ENCODE data around the gene ABI1. TPM values are rescaled to one million over a fixed set of nuclear protein-coding genes. Genes with fewer than 3 reads are reported as not detected.
A peak's percentile ranks its signal among the peaks of the same experiment; 100 is the strongest.

Gene ABI1
- total and polyA plus RNA-seq, 3 experiments from 2014 or later: 35.9 to 79.7 (median 37.1) TPM

- Histone ChIP-seq H3K9me3 (ENCODE audit: low read length) (no peaks in the 10 kb centered on the region), H3K36me3 (ENCODE audit: insufficient read depth, low read length) (no peaks in the 10 kb centered on the region), H3K4me1 (ENCODE audit: insufficient read depth, low read length) (no peaks in the 10 kb centered on the region), H3K27ac (ENCODE audit: low read depth, low read length) (no peak overlapping the region), H3K4me3 (ENCODE audit: low read length) (no peak overlapping the region), H3K27me3 (ENCODE audit: insufficient read depth, low read length, poor library complexity, severe bottlenecking) (no peaks in the 10 kb centered on the region)
- no peaks in the 10 kb centered on the region for H3K9me3 Mint-ChIP-seq
- H3K4me1 Mint-ChIP-seq: peaks cover 0 to 2% (median 0%) of the 10 kb centered on the region in 3 donors
- H3K27me3 Mint-ChIP-seq: peaks cover 4 to 35% of the 10 kb centered on the region in 2 donors
- DNase-seq: peak in 2 of 5 donors; percentile 30 to 48
- H3K27ac Mint-ChIP-seq: no peak overlapping the region
- ChIA-PET POLR2A (interaction anchor here (0.6 kb wide), 2 partner anchors 154 to 184 kb away, joined by 3 to 4 read pairs; no protein-coding TSS in a partner anchor), CTCF (interaction anchor here (0.9 to 6.4 kb wide), 21 partner anchors 20 to 557 kb away, joined by 3 to 75 read pairs (median 4); partner anchors contain the start of gene ABI1)
- no peak overlapping the region for H3K4me3 Mint-ChIP-seq
- H3K36me3 Mint-ChIP-seq: no peaks in the 10 kb centered on the region
These were observed 21.0 kb upstream of the ABI1 start for GRCh38 chr10:26881600-26882331.

DNA sequence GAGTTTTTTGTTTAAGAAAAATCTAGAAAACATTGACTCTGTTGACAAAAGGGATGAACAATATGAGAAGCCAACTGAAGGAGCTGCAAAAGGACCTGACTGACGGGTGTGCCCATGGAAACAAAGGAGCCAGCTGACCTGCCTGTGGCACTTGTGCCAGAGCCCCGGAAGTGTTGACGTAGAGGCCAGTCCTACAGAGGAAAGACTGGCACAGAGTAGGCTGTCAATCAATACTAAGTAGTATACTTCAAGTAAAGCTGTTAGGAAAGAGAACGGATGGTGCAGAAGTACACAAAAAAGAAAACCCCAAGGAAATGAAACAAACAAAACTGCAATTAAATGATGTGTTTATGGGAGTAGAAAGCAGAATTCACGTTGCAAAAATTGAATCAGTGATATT, 19.0 kb upstream of the ABI1 start:
- Mint-ChIP-seq H3K27me3 (peaks cover 4 to 32% of the 10 kb centered on the region in 2 donors), H3K36me3 (no peaks in the 10 kb centered on the region), H3K9me3 (no peaks in the 10 kb centered on the region), H3K4me1 (peaks cover 0 to 2% (median 0%) of the 10 kb centered on the region in 3 donors), H3K4me3 (no peak overlapping the region), H3K27ac (no peak overlapping the region)
- POLR2A ChIA-PET: no interaction called here
- H3K36me3 ChIP-seq (ENCODE audit: insufficient read depth, low read length): no peaks in the 10 kb centered on the region
- no peak overlapping the region for H3K27ac ChIP-seq (ENCODE audit: low read depth, low read length)
- CTCF ChIA-PET: interaction anchor here (0.7 to 6.4 kb wide), 4 partner anchors 11 to 193 kb away, joined by 3 to 75 read pairs (median 7); no protein-coding TSS in a partner anchor
- H3K9me3 ChIP-seq (ENCODE audit: low read length): no peaks in the 10 kb centered on the region
- H3K27me3 ChIP-seq (ENCODE audit: insufficient read depth, low read length, poor library complexity, severe bottlenecking): no peaks in the 10 kb centered on the region
- DNase-seq: no peak
- H3K4me1 ChIP-seq (ENCODE audit: insufficient read depth, low read length): no peaks in the 10 kb centered on the region
- H3K4me3 ChIP-seq (ENCODE audit: low read length): no peak overlapping the region

GRCh38 chr10:26870766-26871165, 10.0 kb upstream of the ABI1 start:
- Mint-ChIP-seq H3K9me3 (no peaks in the 10 kb centered on the region), H3K4me1 (peaks cover 6% of the 10 kb centered on the region in 3 donors), H3K27me3 (peaks cover 4 to 12% of the 10 kb centered on the region in 2 donors), H3K27ac (no peak overlapping the region), H3K36me3 (no peaks in the 10 kb centered on the region), H3K4me3 (no peak overlapping the region)
- Histone ChIP-seq H3K9me3 (ENCODE audit: low read length) (no peaks in the 10 kb centered on the region), H3K36me3 (ENCODE audit: insufficient read depth, low read length) (no peaks in the 10 kb centered on the region), H3K27ac (ENCODE audit: low read depth, low read length) (no peak overlapping the region), H3K4me1 (ENCODE audit: insufficient read depth, low read length) (no peaks in the 10 kb centered on the region), H3K4me3 (ENCODE audit: low read length) (no peak overlapping the region), H3K27me3 (ENCODE audit: insufficient read depth, low read length, poor library complexity, severe bottlenecking) (no peaks in the 10 kb centered on the region)
- no peak for DNase-seq
- POLR2A ChIA-PET: interaction anchor here (0.6 kb wide), 1 partner anchor 88 kb away, joined by 4 read pairs; no protein-coding TSS in a partner anchor
- CTCF ChIA-PET: interaction anchor here (1.7 kb wide), 1 partner anchor 10 kb away, joined by 8 read pairs; the partner anchor contains the start of gene ABI1

GRCh38 chr10:26869528-26869927, 8.8 kb upstream of the ABI1 start:
- Histone ChIP-seq H3K27me3 (ENCODE audit: insufficient read depth, low read length, poor library complexity, severe bottlenecking) (no peaks in the 10 kb centered on the region), H3K4me3 (ENCODE audit: low read length) (no peak overlapping the region), H3K4me1 (ENCODE audit: insufficient read depth, low read length) (no peaks in the 10 kb centered on the region), H3K27ac (ENCODE audit: low read depth, low read length) (no peak overlapping the region), H3K36me3 (ENCODE audit: insufficient read depth, low read length) (no peaks in the 10 kb centered on the region), H3K9me3 (ENCODE audit: low read length) (no peaks in the 10 kb centered on the region)
- DNase-seq: peak in 1 of 5 donors; percentile 5
- H3K9me3 Mint-ChIP-seq: no peaks in the 10 kb centered on the region
- no peaks in the 10 kb centered on the region for H3K36me3 Mint-ChIP-seq
- peaks cover 6% of the 10 kb centered on the region in 3 donors for H3K4me1 Mint-ChIP-seq
- CTCF ChIA-PET: interaction anchor here (1.0 to 1.7 kb wide), 2 partner anchors 9 to 143 kb away, joined by 7 to 8 read pairs; partner anchors contain the start of gene ABI1
- H3K27ac Mint-ChIP-seq: peak overlapping the region in 5 of 8 donors; percentile 24 to 79 (median 63)
- peaks cover 4 to 15% of the 10 kb centered on the region in 2 donors for H3K27me3 Mint-ChIP-seq
- POLR2A ChIA-PET: no interaction called here
- peak overlapping the region in 4 of 7 donors; percentile 50 to 54 (median 52) for H3K4me3 Mint-ChIP-seq

- H3K4me1 Mint-ChIP-seq: peaks cover 12 to 23% (median 21%) of the 10 kb centered on the region in 3 donors
- H3K36me3 Mint-ChIP-seq: peaks cover 0 to 12% (median 0%) of the 10 kb centered on the region in 3 donors
- Histone ChIP-seq H3K4me3 (ENCODE audit: low read length) (no peak overlapping the region), H3K27me3 (ENCODE audit: insufficient read depth, low read length, poor library complexity, severe bottlenecking) (peaks cover 4% of the 10 kb centered on the region), H3K4me1 (ENCODE audit: insufficient read depth, low read length) (peaks cover 10% of the 10 kb centered on the region), H3K36me3 (ENCODE audit: insufficient read depth, low read length) (no peaks in the 10 kb centered on the region), H3K27ac (ENCODE audit: low read depth, low read length) (no peak overlapping the region), H3K9me3 (ENCODE audit: low read length) (no peaks in the 10 kb centered on the region)
- ChIA-PET POLR2A (interaction anchor here (0.5 kb wide), 1 partner anchor 537 kb away, joined by 3 read pairs; no protein-coding TSS in a partner anchor), CTCF (interaction anchor here (3.3 kb wide), 1 partner anchor 18 kb away, joined by 18 read pairs; no protein-coding TSS in a partner anchor)
- H3K27ac Mint-ChIP-seq: no peak overlapping the region
- no peak for DNase-seq
- peak overlapping the region in 1 of 7 donors; percentile 15 for H3K4me3 Mint-ChIP-seq
- peaks cover 4 to 23% of the 10 kb centered on the region in 2 donors for H3K27me3 Mint-ChIP-seq
- H3K9me3 Mint-ChIP-seq: no peaks in the 10 kb centered on the region
These were observed 2.8 kb upstream of the ABI1 start for GRCh38 chr10:26863351-26864076.

- Histone ChIP-seq H3K9me3 (ENCODE audit: low read length) (no peaks in the 10 kb centered on the region), H3K27me3 (ENCODE audit: insufficient read depth, low read length, poor library complexity, severe bottlenecking) (peaks cover 4% of the 10 kb centered on the region), H3K27ac (ENCODE audit: low read depth, low read length) (no peak overlapping the region), H3K4me3 (ENCODE audit: low read length) (no peak overlapping the region), H3K4me1 (ENCODE audit: insufficient read depth, low read length) (peaks cover 30% of the 10 kb centered on the region), H3K36me3 (ENCODE audit: insufficient read depth, low read length) (no peaks in the 10 kb centered on the region)
- ChIA-PET POLR2A (interaction anchor here (0.6 to 1.0 kb wide), 2 partner anchors 59 to 293 kb away, joined by 3 read pairs; partner anchors contain the start of gene YME1L1), CTCF (interaction anchor here (0.6 to 3.3 kb wide), 8 partner anchors 9 to 135 kb away, joined by 3 to 18 read pairs (median 4); no protein-coding TSS in a partner anchor)
- DNase-seq: peak in 1 of 5 donors; percentile 96
- Mint-ChIP-seq H3K4me3 (peak overlapping the region; percentile 94 to 100 (median 98)), H3K4me1 (peaks cover 29 to 44% (median 42%) of the 10 kb centered on the region in 3 donors), H3K27ac (peak overlapping the region in 7 of 8 donors; percentile 89 to 99 (median 97)), H3K36me3 (peaks cover 0 to 14% (median 0%) of the 10 kb centered on the region in 3 donors), H3K9me3 (no peaks in the 10 kb centered on the region), H3K27me3 (peaks cover 3 to 18% of the 10 kb centered on the region in 2 donors)
These were observed 644 bp upstream of the ABI1 start for GRCh38 chr10:26861205-26861998.

DNA sequence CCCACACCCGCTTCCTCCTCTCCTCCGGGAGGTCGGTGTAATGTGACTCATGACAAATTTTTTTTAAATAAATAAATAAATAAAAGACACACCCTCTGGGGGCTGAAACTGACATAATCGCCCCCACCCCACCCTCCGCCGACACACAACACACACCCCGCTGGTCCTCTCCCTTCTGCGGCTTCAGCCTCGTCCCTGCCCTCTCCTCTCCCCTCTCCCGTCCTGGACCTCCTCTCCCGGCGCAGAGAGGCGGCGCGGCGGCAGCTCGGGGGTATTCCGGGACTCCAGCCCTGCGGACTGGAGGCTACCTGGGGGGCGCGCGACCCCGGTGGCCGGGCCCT, 686 bp downstream of the ABI1 start:
- POLR2A ChIA-PET: interaction anchor here (1.0 kb wide), 1 partner anchor 294 kb away, joined by 3 read pairs; the partner anchor contains the start of gene YME1L1
- H3K9me3 Mint-ChIP-seq: no peaks in the 10 kb centered on the region
- peaks cover 4% of the 10 kb centered on the region for H3K27me3 ChIP-seq (ENCODE audit: insufficient read depth, low read length, poor library complexity, severe bottlenecking)
- H3K9me3 ChIP-seq (ENCODE audit: low read length): no peaks in the 10 kb centered on the region
- peak overlapping the region; percentile 95 for H3K27ac ChIP-seq (ENCODE audit: low read depth, low read length)
- peaks cover 39% of the 10 kb centered on the region for H3K4me1 ChIP-seq (ENCODE audit: insufficient read depth, low read length)
- H3K36me3 ChIP-seq (ENCODE audit: insufficient read depth, low read length): no peaks in the 10 kb centered on the region
- CTCF ChIA-PET: interaction anchor here (0.8 to 2.1 kb wide), 3 partner anchors 10 to 155 kb away, joined by 3 to 8 read pairs (median 6); no protein-coding TSS in a partner anchor
- peaks cover 3 to 16% of the 10 kb centered on the region in 2 donors for H3K27me3 Mint-ChIP-seq
- H3K4me3 ChIP-seq (ENCODE audit: low read length): peak overlapping the region; percentile 97
- peaks cover 0 to 15% (median 0%) of the 10 kb centered on the region in 3 donors for H3K36me3 Mint-ChIP-seq
- peaks cover 34 to 52% (median 49%) of the 10 kb centered on the region in 3 donors for H3K4me1 Mint-ChIP-seq
- H3K27ac Mint-ChIP-seq: peak overlapping the region; percentile 90 to 99 (median 97)
- H3K4me3 Mint-ChIP-seq: peak overlapping the region; percentile 94 to 100 (median 98)
- peak; percentile 53 to 79 (median 56) for DNase-seq

Measured in CD8-positive, alpha-beta memory T cell (primary cell).